Pulmonary artery endothelial cell (primary cell): ENCODE measurements around the gene IL1RAPL1. TPM values are rescaled to one million over a fixed set of nuclear protein-coding genes. Genes with fewer than 3 reads are reported as not detected.

Experiments used
- DNase-seq: peaks from one replicate; pipeline ENCODE4 v3.0.0-alpha.2; 2011; ENCODE audit warnings: low read depth, low spot score
- total RNA-seq: library from RNA; depleted of rRNA; stranded (reverse); fragments of >200 nt; gene quantifications from 2 replicates; pipeline ENCODE4 v1.2.3, GENCODE V29; 2014

The IL1RAPL1 gene
- total RNA-seq, 1 donor from 2014 or later, result 0.92 TPM

DNA sequence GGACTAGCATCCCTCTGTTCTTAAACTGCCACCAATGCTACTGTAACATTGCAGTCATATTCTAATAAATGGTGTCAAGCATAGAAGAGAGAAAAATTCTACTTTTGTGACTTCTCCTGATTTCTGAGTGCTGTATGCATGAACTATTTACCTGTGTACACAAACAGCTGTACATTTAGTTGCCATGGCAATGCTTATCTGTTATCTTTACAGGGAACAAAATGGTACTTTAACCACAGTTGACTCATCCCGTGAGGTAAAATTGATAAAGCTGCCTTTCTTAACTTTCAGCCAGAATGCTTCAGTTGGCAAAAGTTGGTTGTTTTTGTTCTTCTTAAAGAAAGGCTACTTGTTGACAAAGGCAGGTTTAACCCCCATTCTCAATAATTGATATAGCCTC is 1040.6 kb downstream of the IL1RAPL1 start:
- no peak for DNase-seq

DNA sequence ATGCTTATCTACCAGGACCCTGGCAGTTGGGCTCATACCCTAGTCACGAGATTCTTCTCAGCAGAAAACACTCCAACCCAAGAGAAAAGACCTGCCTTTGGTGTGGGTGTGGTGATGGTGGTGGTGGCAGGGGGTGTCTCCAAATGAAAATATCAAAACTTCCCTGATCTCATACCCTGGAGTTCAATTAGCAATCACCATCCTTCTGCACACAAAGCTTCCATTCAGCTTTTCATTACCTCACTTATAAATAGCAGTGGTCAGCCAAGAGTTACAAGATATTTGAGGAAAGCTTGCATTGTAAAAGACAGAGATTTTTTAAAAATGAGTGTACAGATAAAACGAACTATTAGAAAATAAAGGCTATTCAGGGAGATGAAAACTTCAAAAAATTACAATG is 1047.3 kb downstream of the IL1RAPL1 start:
- no peak for DNase-seq

DNA sequence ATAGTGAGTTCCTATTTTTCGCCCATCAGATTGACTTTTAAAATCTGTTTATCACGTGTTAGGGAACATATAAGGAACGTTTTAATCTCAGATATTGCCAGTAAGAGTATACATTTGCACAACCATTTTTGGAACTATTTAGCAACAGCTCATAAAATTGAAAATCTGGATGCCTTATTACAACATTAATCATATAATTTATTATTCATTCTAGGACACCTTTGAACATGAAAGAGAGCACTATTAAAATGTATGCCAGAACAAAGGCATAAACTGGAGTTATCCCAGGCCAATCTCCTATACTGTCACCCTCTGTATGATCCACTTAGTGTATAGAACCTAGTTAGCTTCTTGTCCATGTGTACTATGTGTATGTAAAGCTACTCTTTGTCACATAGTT is 1049.1 kb downstream of the IL1RAPL1 start:
- DNase-seq, result no peak

DNA sequence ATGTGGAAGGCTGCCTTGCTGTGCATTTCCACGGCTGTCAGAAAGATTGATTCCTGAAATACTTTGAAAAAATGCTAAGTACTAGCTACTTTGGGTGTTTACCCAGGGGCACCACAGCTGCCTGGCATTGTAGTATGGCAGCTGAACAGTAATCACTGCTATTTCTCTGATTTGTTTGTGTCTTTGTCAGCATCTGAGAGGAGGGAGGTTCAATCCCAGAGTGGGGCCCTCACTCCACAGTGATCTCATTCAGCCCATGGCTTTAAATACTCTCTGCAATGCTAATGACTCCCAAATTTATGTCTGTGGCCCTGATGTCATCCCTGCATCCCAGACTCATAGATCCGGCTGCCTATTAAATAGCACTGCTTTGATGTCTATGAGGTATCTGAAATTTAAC is 1052.9 kb downstream of the IL1RAPL1 start:
- DNase-seq, result no peak

DNA sequence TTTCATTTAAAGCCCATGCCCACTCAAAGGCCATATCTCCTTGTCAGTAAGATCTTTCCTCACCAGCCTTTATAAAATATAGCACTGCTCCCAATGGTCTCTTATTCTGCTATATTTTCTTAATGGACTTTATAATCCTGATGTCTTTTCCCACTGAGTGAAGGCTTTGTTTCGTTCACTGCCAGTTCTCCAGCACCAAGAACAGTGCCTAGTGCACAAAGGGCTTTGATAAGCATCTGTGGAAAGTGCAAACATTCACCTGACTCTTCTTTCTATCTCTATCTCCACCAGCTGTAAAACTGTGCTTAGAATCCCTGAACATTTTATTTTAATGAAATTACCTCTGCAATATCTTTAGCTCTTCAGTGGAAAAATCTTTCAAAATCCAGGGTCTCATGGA is 1054.2 kb downstream of the IL1RAPL1 start:
- DNase-seq, result no peak

DNA sequence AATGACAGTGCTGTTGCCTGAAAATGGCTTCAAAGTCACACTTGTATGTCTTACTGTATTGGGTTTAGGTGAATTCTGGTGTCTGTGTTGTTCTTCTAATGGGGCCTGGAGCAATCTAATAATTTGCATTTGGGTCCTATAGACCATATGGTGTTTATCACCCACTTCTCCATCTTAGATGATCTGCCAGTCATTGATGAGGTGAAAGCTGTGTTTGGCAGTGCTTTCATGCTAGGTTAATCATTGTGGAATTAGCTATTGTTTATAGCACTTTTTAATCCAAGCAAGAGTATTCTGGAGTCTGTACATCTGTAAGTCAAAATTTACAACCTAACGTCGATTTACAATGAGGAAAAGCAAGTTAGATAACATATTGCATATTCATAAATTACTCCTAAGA is 1055.9 kb downstream of the IL1RAPL1 start:
- no peak for DNase-seq

DNA sequence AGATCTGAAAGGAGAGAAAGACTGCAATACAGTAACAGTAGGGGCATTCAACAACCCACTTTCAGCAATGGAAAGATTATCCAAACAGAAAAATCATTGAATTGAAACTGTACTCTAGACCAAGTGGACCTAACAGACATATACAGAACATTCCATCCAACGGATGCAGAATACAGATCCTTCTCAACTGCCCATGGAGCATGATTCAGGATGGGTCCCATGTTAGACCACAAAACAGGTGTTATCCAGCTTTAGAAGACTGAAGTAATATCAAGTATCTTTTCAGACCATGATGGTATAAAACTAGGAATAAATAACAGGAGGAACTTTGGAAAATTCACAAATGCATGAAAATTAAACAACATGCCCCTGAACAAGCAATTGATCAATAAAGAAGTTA is 1060.9 kb downstream of the IL1RAPL1 start:
- DNase-seq, result no peak

DNA sequence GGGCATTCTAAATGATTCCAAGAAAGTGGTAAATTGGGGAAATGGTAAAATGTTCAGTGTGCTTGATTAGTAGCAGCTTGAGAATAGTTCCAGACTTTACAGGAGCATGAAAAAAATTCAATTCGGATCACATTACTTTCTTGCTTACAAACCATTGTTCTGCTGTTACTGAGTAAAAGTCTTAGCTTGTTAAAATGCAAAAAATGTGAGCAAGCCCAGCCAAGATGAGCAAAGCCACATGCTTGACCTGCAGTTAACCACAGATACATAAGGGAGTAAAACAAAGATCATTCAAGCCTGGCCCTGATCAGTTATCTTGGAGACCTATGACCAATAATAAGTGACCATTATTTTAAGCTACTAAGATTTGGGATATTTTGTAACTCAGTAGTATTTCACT is 1065.2 kb downstream of the IL1RAPL1 start:
- DNase-seq, result no peak

DNA sequence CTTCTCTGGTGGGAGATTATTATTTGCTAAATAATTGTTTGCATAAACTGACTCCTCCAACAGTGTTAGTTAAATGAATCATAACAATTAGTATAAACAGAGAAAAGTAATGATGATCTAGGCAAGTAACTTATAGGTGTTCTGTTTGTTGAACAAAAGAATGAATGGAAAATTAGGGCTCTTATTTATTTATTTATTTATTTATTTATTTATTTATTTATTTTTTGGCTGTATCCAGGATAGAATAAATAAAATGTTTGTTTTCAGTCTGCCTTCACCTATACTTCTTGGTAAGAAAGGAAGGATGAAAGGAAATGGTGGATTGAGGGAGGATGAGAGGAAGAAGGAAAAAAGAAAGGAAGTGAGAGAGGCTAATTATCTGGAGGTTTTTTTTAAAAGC is 1066.5 kb downstream of the IL1RAPL1 start:
- DNase-seq, result no peak

DNA sequence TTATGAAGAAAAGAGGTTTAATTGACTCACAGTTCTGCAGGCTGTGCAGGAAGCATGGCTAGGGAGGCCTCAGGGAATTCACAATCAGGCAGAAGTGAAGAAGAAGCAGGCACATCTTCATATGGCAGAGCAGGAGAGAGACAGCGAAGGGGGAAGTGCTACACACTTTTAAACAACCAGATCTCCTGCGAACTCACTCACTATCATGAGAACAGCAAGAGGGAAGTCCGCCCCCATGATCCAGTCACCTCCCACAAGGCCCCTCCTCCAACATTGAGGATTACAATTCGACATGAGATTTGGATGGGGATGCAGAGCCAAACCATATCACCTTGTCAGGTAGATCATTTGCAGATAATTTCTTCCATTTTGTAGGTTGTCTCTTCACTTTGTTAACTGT is 1072.7 kb downstream of the IL1RAPL1 start:
- DNase-seq, result no peak

DNA sequence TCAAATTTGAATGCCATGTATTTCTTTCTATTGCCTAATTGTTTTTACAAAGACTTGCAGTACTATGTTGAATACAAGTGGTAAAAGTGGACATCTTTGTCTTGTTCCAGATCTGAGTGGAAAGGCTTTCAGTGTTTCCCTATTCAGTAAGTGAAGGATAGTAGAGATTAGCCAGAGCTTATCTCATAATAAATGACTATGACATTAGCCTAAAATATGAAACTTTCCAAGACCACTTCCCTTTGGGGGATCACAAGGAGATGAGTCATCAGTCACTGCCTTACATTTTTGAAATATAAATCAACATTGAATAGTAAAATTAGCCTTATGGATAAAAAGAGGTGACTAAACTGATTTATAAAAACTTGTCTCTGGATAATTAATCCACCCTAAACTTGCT is 1074.0 kb downstream of the IL1RAPL1 start:
- no peak for DNase-seq

DNA sequence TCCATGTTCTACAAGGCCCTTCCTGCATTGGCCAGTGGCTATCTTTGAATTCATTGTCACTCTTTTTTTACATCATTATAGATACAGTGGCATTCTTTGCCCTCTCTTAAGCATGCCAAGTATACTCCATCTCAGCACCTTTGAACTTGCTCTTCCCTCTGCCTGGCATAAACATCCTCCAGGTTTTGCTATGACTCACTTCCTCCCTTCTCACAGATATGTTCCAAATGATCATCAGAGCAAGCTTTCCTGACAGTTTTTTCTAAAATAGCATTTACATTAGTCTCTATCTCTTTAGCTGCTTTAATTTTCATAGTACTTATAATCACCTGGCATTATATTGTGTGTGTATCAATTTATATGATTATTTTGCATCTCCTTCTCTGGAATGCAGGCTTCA is 1074.9 kb downstream of the IL1RAPL1 start:
- DNase-seq, result peak; percentile 43

DNA sequence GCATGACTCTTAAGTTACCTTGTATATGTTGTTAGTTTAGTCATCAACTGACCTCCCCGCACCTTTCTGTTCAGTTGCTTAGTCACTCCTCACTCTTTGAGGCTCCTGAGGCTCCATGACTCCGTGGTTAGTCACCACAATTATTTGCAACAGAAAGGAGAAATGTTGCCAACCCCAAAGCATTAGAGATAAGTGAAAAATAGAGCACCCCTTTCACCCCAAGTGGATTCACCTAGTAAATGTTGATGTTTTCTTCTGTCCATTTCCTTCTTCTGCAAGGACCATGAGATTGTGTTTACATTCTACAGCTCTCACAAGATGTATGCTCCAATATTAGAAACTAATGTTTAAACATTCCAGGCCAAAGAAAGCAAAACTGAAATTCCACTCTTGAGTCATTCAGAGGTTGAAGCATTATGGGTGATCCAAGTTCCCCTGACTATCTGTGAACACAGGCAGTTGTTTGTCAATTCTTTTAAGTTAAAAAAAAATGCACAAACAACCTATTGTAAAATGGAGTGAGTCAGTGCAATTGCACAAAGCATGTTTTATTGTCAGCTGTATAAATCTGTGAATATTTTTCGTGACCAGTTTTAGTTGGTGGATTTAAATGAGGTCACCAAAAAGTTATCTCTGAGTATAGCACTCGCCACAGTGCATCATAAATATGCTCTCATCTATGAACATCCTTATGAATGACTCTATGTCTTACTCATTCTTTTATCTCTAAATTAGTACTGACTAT is 1075.7 kb downstream of the IL1RAPL1 start:
- peak; percentile 35 for DNase-seq

DNA sequence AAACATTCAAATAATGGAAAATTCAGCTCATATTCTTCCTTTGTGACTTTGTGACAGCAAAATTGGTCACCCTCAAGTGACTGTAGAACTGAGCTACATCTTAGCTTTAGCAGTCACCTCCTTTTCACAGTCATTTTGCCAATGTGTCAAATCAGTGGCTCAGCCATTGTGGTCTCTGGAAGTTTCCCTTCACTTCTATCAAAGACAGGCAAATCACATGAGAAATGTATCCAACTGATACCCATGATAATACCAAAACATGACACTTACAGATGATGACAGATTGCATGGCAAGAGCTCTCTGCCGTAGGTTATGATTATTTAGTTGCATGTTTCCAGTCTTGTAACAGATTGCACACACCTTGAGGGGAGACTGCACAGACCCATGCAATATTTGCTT is 1078.3 kb downstream of the IL1RAPL1 start:
- DNase-seq, result no peak

DNA sequence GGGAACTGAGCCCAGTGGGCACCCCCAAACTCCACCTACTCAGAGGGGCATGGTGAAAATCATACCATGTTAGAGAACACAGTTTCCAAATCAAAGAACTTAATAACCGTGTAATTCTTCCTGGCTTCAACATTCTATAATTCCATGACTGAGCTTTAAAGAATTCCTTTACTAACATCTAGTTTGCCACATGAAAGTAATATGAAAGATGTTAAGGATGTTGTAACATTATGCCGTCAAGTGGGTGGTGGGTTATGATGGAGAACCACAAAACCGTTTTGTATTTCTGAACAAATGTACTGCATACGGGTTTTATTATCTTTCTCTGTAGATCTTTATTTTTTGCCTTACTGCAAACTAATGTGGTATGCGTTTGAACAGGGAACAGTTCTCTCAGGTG is 1079.1 kb downstream of the IL1RAPL1 start:
- no peak for DNase-seq

DNA sequence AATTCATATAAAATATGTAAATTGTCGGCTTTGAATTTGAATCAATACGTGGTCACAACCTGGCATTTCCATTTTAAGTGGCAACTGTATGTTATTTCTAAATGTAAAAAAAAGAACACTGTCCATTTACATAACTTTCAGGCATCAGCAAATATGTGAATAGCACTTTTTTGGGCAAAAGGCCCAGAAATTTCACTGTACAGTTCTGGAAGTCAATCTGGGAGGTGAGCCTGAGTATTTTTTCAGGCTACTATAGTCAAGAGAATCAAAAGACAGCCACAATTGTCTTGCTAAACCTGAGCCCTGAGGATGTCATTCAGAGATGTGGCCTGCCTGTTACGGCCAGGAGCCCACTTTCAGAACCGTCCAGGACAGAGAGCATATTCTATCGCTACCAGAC is 1084.2 kb downstream of the IL1RAPL1 start:
- DNase-seq, result no peak

DNA sequence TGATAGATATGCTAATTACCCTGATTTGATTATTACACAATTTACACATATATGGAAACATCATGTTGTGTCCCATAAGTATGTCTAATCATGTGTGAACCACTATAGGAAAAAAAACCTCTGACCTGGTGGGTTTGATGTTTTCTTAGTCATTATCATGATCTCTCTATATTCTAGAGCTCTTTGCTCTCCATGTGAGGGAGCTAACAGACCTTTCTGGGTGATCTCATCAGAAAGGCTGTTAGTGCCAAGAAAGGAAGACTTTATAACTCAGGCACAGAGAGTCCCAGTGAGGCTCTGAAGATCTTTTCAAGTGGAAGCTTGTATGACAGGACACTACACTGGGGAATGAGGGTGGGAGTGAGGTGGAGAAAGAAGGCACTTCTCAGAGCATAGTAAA is 1100.4 kb downstream of the IL1RAPL1 start:
- DNase-seq, result no peak

DNA sequence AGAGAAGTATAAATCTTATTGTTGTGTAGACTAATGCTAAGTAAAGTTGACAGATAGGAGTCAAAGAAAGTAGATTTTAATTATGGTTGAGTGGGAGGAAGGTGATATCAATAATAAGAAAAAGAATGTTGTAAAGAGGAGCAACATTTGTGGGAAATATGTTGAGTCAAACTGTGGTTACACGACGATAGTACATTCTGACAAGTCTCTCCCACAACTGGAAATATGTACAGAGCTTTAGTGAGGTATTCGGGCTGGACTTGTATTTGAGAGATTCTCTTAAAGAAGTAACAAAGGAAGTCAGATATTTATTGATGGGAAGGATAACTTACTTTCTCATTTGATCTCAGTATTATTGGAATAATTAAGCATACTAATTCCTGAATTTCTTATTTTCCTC is 1102.8 kb downstream of the IL1RAPL1 start:
- no peak for DNase-seq

DNA sequence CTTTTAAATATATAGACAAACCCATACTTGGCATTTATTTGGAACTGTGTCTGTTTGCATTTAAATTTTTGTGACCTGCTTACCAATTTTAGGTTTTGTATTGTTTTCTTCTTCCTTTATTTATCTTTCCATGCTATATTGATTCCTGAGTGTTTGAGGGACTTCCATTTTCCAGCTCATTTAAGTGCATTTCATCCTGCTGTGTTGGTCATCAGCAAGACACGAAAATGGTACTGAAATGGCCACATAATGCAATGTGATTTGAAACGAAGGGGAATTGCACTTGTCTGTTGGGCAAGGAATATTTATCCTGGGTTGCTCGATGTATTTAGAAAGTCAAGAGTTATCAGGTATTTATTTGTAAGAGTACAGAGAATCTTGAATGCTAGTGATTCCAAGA is 1103.8 kb downstream of the IL1RAPL1 start:
- no peak for DNase-seq

DNA sequence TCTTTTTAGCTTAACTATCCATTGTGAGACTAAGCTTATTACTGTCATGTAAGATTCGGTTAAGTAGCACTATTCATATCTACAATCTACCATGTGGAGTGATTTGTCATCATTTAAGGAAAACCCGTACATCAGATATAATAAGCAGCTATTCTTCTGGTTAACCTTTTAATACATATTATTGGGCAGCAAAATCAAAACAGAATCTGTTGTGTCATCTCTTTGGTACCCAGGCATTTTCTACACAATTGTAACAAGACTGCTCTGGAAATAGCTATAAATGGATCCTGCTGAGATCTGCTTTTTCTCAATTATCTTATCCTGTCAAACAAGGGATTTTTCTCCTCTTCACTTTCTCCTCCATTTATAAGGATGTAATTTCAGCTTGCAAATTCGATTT is 1106.7 kb downstream of the IL1RAPL1 start:
- DNase-seq, result no peak

DNA sequence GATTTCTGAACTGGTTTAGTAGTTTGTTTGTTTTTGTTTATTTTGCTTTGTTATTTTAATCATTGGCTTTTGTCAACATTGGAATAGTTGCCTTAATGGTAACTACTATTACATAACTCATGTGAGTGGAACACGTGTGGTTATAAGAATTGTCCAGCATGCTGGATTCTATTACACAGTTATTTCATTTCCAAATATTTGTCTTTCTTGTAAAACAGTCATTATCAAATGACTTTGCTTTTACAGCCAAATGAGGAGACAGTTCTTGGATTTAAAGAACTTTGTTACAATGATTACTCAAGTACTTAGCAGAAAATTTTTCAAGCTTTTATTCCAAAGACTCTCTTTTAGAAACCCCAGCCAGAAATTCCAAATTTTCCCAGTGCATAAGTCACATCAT is 1112.0 kb downstream of the IL1RAPL1 start:
- DNase-seq, result no peak

DNA sequence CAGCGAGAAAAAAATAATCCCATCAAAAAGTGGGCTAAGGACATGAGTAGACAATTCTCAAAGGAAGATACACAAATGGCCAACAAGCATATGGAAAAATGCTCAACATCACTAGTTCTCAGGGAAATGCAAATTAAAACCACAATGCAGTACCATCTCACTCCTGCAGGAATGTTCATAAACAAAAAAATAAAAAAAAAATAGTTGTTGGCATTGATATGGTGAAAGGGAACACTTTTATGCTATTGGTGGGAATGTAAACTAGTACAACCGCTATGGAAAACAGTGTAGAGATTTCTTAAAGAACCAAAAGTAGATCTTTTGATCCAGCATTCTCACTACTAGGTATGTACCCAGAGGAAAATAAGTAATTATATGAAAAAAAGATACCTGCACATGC is 1119.8 kb downstream of the IL1RAPL1 start:
- DNase-seq, result no peak

DNA sequence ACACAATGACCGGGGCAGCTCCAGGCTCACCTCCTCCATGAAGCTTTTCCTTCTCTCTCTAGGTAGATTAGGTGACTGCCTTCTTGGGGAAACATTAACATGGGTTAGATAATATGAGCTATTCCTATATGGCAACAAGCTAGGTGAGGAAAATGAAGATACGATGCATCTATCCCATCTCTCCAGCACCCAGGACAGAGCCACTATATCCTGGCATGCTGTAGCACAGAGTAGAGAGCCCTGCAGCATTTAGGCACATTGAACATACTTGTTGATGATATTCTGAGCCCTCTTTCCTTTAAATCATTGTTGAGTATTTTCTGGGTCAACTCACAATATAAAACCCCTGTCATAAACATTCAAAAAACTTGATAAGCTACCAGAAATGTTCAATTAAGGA is 1133.9 kb downstream of the IL1RAPL1 start:
- no peak for DNase-seq

DNA sequence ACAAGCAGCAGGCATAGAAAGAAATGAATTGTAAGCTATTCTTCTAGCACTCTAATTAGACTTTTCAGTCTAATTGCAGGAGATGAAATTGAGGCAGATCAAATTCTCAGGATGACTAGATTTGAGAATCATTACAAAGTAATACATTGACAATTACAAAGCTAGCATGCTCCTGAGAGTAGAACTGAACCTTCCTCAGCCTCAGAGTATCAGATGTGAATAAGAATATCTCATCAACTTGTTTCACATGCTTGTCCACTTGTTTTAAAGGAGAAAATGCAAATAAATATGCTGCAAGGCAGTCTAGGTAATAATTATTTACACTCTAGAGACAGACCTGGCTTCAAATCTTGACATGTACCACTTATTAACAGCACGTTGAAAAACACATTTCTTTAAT is 1137.1 kb downstream of the IL1RAPL1 start:
- no peak for DNase-seq
